Eye (tissue), 1 donor: ENCODE measurements around the gene FAM222A.

Source experiments
- DNase-seq: peaks from one replicate; pipeline ENCODE4 v3.0.0-alpha.2; 2015

Gene FAM222A

GRCh38 chr12:109738878-109739665 lies 25.4 kb downstream of the FAM222A start:
- no peak for DNase-seq

- no peak for DNase-seq
Observed at GRCh38 chr12:109739747-109740693, 26.4 kb downstream of the FAM222A start.

GRCh38 chr12:109740694-109741245 lies 27.1 kb downstream of the FAM222A start:
- no peak for DNase-seq

GRCh38 chr12:109741286-109741969 lies 27.8 kb downstream of the FAM222A start:
- DNase-seq = no peak

- DNase-seq = peak; percentile 51
Observed at GRCh38 chr12:109741970-109742703, 28.5 kb downstream of the FAM222A start.

GRCh38 chr12:109743076-109743910 lies 29.7 kb downstream of the FAM222A start:
- no peak for DNase-seq

- no peak for DNase-seq
Observed at GRCh38 chr12:109744026-109744425, 30.4 kb downstream of the FAM222A start.

- no peak for DNase-seq
Observed at GRCh38 chr12:109744986-109745942, 31.6 kb downstream of the FAM222A start.

GRCh38 chr12:109752117-109753053 lies 38.8 kb downstream of the FAM222A start:
- DNase-seq = peak; percentile 48

- DNase-seq = no peak
Observed at GRCh38 chr12:109753054-109753401, 39.4 kb downstream of the FAM222A start.

- no peak for DNase-seq
Observed at GRCh38 chr12:109753959-109754358, 40.3 kb downstream of the FAM222A start.

- no peak for DNase-seq
Observed at GRCh38 chr12:109756457-109756856, 42.8 kb downstream of the FAM222A start.

GRCh38 chr12:109757671-109758265 lies 44.1 kb downstream of the FAM222A start:
- no peak for DNase-seq

GRCh38 chr12:109758426-109759420 lies 45.1 kb downstream of the FAM222A start:
- DNase-seq = no peak

- no peak for DNase-seq
Observed at GRCh38 chr12:109759595-109759994, 46.0 kb downstream of the FAM222A start.

GRCh38 chr12:109760031-109760929 lies 46.7 kb downstream of the FAM222A start:
- DNase-seq = no peak
